PFSK-1 (cell line): Measurements from ENCODE around the gene DPH1.

Experiments used
- POLR2AphosphoS5 ChIP-seq: IDR thresholded peaks from 2 replicates; pipeline ENCODE4 v1.6.1; 2012; ENCODE audit warnings: low read depth, mild to moderate bottlenecking, control low read depth, low read length, moderate library complexity
- REST ChIP-seq, 2 experiments: IDR thresholded peaks; 2 replicates each; pipeline versions ENCODE4 v1.6.1 to v1.8.0; 2011 to 2012; ENCODE audit warnings: low read depth in 2 of 2, low read length in 2 of 2, control low read depth in 1 of 2, inconsistent platforms in 1 of 2, mild to moderate bottlenecking in 1 of 2, moderate library complexity in 1 of 2; ENCODE audit not compliant: insufficient read depth in 1 of 2
- SIN3A ChIP-seq: IDR thresholded peaks from 2 replicates; pipeline ENCODE4 v1.6.1; 2012; ENCODE audit warnings: mild to moderate bottlenecking, low read length, moderate library complexity, borderline replicate concordance; ENCODE audit not compliant: insufficient read depth
- TAF1 ChIP-seq: IDR thresholded peaks from 2 replicates; pipeline ENCODE4 v1.6.1; 2012; ENCODE audit warnings: low read length, control low read depth, borderline replicate concordance; ENCODE audit not compliant: insufficient read depth

GRCh38 chr17:2057760-2058585 is 28.0 kb downstream of the DPH1 start:
- TF ChIP-seq POLR2AphosphoS5, result no peak
- no peak for TF ChIP-seq SIN3A
- TF ChIP-seq TAF1, result no peak
- no peak for TF ChIP-seq REST (IDR thresholded peaks at IDR 0.05; ENCODE audit: insufficient read depth in 1 of 2, low read depth in 2 of 2, low read length in 2 of 2)
